Neural cell (in vitro differentiated cells): Measurements from ENCODE around the gene VIPR1.

Experiments
- CTCF ChIP-seq: fragments of 450-650 bp; IDR thresholded peaks from 2 replicates; pipeline ENCODE4 v1.5.1; 2014; ENCODE audit warnings: antibody characterized with exemption, mild to moderate bottlenecking, moderate library complexity; ENCODE audit not compliant: poor library complexity, severe bottlenecking
- EZH2 ChIP-seq: fragments of 200-600, 300-800 bp; shearing (Covaris generic), sonication (generic); IDR thresholded peaks from 2 replicates; pipeline ENCODE4 v1.6.1; 2014; ENCODE audit warnings: antibody characterized with exemption, low read length, borderline replicate concordance, mild to moderate bottlenecking; ENCODE audit not compliant: insufficient read depth, poor library complexity, severe bottlenecking
- POLR2AphosphoS5 ChIP-seq: IDR thresholded peaks from 2 replicates; pipeline ENCODE4 v1.6.1; 2012
- RAD21 ChIP-seq: fragments of 450-650 bp; conservative IDR thresholded peaks from 2 replicates; pipeline ENCODE4 v1.6.1; 2014; ENCODE audit warnings: antibody characterized with exemption, mild to moderate bottlenecking, moderate library complexity
- TAF1 ChIP-seq: IDR thresholded peaks from 2 replicates; pipeline ENCODE4 v1.6.1; 2012; ENCODE audit warnings: low read depth

GRCh38 chr3:42501321-42501680 is 1.1 kb upstream of the VIPR1 start:
- no peak for TF ChIP-seq CTCF
- no peak for TF ChIP-seq EZH2
- TF ChIP-seq TAF1, result no peak
- no peak for TF ChIP-seq RAD21
- TF ChIP-seq POLR2AphosphoS5, result no peak
